HCT116 (cell line): ENCODE data around the gene ATP6V0A1.

ENCODE experiments used
- JUND ChIP-seq: IDR thresholded peaks from 2 replicates; pipeline ENCODE4 v1.6.1; 2012
- POLR2A ChIP-seq: IDR thresholded peaks from 2 replicates; pipeline ENCODE4 v1.7.0; 2011; ENCODE audit warnings: borderline replicate concordance; ENCODE audit not compliant: insufficient read depth, insufficient read length; ENCODE audit errors: extremely low read depth
- POLR2AphosphoS5 ChIP-seq: IDR thresholded peaks from 2 replicates; pipeline ENCODE4 v1.6.1; 2011; ENCODE audit warnings: mild to moderate bottlenecking, low read depth, low read length, moderate library complexity
- RAD21 ChIP-seq: IDR thresholded peaks from 2 replicates; pipeline ENCODE4 v1.6.1; 2012; ENCODE audit warnings: low read depth, mild to moderate bottlenecking
- TF ChIP-seq, protein P1 (sequence below): IDR thresholded peaks from 2 replicates; pipeline ENCODE4 v1.6.1; 2012; ENCODE audit warnings: low read depth
- TF ChIP-seq, protein P2 (sequence below): IDR thresholded peaks from 2 replicates; pipeline ENCODE4 v1.6.1; 2012

DNA sequence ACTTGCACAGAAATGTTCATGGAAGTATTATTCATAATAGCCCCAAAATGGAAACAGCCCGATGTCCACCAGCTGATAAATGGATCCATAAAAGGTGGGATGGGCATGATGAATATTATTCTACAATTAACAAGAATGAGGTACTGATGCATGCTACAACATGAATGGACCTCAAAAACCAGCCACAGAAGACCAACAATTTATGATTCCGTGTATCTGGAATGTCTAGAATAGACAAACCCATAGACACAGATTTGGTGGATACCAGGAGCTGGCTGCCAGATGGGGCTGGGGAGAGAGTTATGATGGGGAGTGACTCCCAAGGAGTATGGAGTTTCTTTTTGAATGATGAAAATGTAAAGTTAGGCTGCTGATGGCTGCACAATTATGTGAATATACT is 66.5 kb downstream of the ATP6V0A1 start:
- TF ChIP-seq JUND (no peak), RAD21 (no peak), POLR2AphosphoS5 (no peak), POLR2A (no peak)
- TF ChIP-seq, protein P1, sequence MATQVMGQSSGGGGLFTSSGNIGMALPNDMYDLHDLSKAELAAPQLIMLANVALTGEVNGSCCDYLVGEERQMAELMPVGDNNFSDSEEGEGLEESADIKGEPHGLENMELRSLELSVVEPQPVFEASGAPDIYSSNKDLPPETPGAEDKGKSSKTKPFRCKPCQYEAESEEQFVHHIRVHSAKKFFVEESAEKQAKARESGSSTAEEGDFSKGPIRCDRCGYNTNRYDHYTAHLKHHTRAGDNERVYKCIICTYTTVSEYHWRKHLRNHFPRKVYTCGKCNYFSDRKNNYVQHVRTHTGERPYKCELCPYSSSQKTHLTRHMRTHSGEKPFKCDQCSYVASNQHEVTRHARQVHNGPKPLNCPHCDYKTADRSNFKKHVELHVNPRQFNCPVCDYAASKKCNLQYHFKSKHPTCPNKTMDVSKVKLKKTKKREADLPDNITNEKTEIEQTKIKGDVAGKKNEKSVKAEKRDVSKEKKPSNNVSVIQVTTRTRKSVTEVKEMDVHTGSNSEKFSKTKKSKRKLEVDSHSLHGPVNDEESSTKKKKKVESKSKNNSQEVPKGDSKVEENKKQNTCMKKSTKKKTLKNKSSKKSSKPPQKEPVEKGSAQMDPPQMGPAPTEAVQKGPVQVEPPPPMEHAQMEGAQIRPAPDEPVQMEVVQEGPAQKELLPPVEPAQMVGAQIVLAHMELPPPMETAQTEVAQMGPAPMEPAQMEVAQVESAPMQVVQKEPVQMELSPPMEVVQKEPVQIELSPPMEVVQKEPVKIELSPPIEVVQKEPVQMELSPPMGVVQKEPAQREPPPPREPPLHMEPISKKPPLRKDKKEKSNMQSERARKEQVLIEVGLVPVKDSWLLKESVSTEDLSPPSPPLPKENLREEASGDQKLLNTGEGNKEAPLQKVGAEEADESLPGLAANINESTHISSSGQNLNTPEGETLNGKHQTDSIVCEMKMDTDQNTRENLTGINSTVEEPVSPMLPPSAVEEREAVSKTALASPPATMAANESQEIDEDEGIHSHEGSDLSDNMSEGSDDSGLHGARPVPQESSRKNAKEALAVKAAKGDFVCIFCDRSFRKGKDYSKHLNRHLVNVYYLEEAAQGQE: no peak
- TF ChIP-seq, protein P2, sequence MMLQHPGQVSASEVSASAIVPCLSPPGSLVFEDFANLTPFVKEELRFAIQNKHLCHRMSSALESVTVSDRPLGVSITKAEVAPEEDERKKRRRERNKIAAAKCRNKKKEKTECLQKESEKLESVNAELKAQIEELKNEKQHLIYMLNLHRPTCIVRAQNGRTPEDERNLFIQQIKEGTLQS: no peak
